Activated T-cell treated with anti-CD3 and anti-CD28 coated beads, Interleukin-2, amount 50 U/mL, for 48 hours (primary cell): Measurements from ENCODE around the gene TCN1.
"Not testable (repeated sequence)": the region's sequence is repeated elsewhere in the genome, so short reads cannot be mapped to it uniquely, and the experiment has no call there.

ENCODE experiments used
- DNase-seq, 2 experiments: peaks; one replicate each; pipeline ENCODE4 v3.0.0-alpha.2; 2020

The TCN1 gene

GRCh38 chr11:59857439-59858434 lies 8.6 kb downstream of the TCN1 start:
- DNase-seq, result no peak

- DNase-seq, result no peak
Measured at GRCh38 chr11:59854871-59855270, 11.4 kb downstream of the TCN1 start.

DNA sequence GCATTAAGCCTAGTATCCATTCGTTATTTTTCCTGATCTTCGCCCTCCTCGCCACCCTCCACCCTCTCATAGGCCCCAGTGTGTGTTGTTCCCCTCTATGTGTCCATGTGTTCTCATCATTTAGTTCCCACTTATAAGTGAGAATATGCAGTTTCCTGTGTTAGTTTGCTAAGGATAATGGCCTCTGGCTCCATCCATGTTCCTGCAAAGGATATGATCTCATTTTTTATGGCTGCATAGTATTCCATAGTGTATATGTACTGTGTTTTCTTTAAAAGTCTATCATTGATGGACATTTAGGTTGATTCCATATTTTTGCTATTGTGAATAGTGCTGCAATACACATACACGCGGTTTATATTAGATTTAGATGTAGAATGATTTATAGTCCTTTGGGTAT lies 14.9 kb downstream of the TCN1 start:
- not testable (repeated sequence) for DNase-seq

DNA sequence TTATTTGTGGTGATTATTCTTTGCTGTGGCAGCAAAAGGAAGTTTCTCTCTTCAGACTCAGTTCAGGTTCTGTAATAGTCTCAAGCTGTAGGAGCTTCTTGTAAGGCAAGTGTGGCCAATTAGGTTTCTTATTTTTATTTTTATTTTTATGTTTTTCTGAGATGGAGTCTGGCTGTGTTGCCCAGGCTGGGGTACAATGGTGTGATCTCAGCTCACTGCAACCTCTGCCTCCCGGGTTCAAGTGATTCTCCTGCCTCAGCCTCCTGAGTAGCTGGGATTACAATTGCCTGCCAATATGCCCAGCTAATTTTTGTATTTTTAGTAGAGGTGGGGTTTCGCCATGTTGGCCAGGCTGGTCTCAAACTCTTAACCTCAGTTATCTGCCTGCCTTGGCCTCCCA lies 16.7 kb downstream of the TCN1 start:
- DNase-seq, result not testable (repeated sequence)

DNA sequence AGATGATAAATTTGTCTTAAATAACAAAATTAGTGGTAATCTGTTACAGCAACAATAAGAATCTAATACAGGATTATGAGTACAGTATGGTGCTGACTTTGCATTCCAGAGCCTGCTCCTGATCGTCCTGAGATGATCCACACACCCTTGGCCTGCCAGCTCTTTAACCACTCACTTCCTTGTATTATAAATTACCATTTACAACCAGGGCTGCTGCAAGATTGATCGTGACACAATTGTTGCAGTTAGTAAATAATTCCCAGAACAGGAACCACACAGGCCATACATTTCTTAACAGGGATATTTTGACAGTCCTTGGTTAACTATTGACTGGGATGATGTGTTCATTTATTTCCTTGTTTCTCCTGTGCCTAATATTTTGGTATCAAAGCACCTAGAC lies 17.2 kb downstream of the TCN1 start:
- no peak for DNase-seq

- DNase-seq, result not testable (repeated sequence)
Measured at GRCh38 chr11:59848439-59848838, 17.8 kb downstream of the TCN1 start.

DNA sequence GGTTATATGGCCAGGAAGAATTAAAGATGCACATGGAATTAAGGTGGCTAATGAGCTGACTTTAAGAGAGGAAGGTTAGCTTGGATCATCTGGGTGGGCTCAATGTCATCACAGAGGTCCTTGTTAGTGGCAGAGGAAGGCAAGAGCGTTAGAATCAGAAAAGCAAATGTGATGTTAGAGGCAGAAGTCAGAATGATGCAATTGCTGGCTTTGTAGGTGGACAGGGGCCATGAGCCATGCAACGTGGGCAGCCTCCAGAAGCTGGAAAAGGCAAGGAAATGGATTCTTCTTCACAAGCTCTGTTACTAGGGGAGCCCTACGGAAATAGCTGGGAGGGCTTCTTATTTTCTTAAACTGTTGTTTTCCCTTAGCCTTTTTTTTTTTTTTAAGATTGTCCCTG lies 18.7 kb downstream of the TCN1 start:
- no peak for DNase-seq

- DNase-seq, result no peak
Measured at GRCh38 chr11:59846556-59846955, 19.7 kb downstream of the TCN1 start.

- DNase-seq, result no peak
Measured at GRCh38 chr11:59845399-59845798, 20.9 kb downstream of the TCN1 start, which contains the start of gene CBLIF. CBLIF (minus strand) TSS chr11:59845499; CDS start chr11:59845453, 46 bp downstream.

GRCh38 chr11:59842316-59842715 lies 24.0 kb downstream of the TCN1 start:
- no peak for DNase-seq

GRCh38 chr11:59841514-59841913 lies 24.8 kb downstream of the TCN1 start:
- no peak for DNase-seq

GRCh38 chr11:59839615-59840014 lies 26.7 kb downstream of the TCN1 start:
- no peak for DNase-seq

DNA sequence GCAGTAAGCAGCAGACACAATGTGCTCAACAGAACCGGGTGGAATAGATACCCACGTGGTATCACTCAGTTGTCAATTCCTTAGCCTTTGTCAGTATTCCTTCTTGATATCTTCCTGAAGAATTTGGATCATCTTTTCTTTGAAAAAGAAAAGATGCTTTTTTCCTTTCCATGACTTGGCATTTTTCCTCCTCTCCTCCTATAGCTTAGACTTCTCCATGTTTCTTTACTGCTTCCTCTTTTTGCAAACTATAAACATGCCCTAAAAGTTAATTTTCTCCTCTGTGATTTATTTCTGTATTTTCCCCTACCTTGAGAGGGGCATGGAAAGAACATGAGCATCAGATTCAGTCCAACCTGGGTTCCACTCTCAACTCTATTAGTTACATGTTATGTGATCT lies 32.7 kb downstream of the TCN1 start:
- no peak for DNase-seq

- no peak for DNase-seq
Measured at GRCh38 chr11:59829358-59829757, 36.9 kb downstream of the TCN1 start.

GRCh38 chr11:59822989-59823566 lies 43.2 kb downstream of the TCN1 start:
- no peak for DNase-seq

- DNase-seq, result no peak
Measured at GRCh38 chr11:59818572-59818971, 47.7 kb downstream of the TCN1 start.

GRCh38 chr11:59816434-59816833 lies 49.9 kb downstream of the TCN1 start:
- DNase-seq, result not testable (repeated sequence)

DNA sequence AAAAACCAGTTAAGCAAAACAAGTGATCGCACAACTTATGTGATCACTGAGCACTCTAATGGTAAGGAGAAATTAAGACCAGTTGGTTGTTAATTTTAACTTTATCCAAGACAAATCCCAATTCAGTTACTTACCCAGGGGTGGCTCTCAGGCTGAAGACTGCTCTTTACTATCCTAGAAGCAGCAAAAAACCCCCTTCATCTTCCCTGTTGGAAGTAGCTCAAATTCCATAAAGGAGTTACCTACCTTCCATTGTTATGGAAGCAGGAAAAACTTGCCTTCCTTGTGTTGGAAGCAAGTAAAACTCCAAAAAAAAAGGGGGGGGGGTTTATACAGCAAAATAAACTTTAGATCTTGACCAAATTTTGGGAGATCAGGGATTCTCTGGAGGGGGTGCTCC lies 50.5 kb downstream of the TCN1 start:
- DNase-seq, result no peak

DNA sequence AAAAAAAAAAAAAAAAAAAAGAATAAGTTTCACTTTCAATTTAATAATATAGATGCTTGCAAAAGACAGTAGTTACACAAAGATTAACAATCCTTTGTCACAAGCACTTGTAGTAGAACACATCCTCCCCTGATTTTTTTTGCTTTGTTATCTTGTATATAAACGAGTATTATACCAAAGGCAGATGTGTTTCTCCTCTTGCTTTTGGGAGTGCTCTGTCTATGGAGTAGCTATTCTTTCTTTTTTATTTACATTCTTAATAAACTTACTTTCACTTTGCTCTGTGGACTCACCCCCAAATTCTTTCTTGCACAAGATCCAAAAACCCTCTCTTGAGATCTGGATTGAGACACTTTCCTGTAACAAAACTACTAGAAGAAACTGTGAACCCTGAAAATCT lies 52.3 kb downstream of the TCN1 start:
- DNase-seq, result no peak

GRCh38 chr11:59813364-59813763 lies 52.9 kb downstream of the TCN1 start:
- DNase-seq, result no peak

DNA sequence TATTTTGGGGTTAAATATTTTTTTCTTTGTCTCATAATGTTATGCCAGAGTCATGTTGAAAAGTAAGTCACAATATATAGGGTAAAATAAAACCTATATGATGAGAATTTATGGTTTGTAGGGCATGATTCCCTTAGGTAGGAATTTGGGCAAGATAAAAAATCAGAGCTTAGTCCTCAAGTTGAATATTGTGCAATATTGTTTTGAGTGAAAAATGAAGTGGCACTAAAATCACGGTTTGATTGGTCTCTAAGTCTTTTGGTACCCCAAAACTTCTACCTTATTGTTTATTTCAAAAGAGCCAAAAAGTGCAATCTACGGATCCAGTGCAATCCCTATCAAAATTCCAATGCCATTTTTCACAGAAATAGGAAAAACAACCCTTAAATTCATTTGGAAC lies 54.1 kb downstream of the TCN1 start:
- DNase-seq, result no peak

GRCh38 chr11:59810911-59811259 lies 55.4 kb downstream of the TCN1 start:
- no peak for DNase-seq

DNA sequence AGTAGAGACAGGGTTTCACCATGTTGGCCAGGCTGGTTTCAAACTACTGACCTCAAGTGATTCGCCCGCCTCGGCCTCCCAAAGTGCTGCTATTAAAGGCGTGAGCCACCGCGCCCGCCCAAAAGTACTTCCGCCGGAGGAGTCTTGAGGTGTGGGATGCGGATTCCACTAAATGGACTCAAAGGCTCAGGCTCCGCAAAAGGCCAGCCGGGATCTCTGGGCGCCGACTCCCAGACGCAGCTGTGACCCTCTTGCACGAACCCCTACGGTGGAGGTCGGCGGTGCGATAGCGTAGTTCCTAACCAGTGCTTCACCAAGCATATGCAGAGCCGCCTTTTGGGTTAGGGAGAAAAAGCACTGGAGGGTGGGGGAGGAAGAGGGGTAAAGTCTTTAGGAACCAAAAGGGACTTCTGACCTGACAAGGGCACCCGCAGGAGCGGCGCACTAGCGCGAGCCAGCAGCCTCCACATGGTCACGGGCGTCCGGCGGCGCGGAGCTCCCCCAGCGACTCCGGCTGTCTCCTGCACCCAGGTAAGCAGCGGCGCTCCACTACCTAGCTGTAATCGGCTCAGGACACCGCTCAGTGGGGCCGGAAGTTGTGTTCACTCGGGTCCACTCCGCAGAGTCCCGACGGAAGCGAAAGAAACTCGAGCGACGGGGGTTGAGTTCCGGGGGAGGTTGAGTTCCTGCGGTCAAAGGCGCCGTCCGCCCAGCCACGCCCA lies 55.9 kb downstream of the TCN1 start, which contains the start of gene MRPL16:
Gene MRPL16, minus strand, starts transcription at position 590 of the 722 bp plus-strand sequence. Its CDS starts 120 bp downstream, at position 470.
- DNase-seq, result peak; percentile 93 to 95
